Stimulated activated CD8-positive, alpha-beta memory T cell treated with anti-CD3 and anti-CD28 coated beads, Interleukin-15, amount 100 ng/mL, for 4 hours (primary cell): ENCODE measurements around the gene KIF26A.
"Not testable (repeated sequence)": the region's sequence is repeated elsewhere in the genome, so short reads cannot be mapped to it uniquely, and the experiment has no call there.

ENCODE experiments used
- DNase-seq, 2 donors: peaks; one replicate each; pipeline ENCODE4 v3.0.0-alpha.2; 2020; ENCODE audit warnings: low read depth in 2 of 2

The KIF26A gene

DNA sequence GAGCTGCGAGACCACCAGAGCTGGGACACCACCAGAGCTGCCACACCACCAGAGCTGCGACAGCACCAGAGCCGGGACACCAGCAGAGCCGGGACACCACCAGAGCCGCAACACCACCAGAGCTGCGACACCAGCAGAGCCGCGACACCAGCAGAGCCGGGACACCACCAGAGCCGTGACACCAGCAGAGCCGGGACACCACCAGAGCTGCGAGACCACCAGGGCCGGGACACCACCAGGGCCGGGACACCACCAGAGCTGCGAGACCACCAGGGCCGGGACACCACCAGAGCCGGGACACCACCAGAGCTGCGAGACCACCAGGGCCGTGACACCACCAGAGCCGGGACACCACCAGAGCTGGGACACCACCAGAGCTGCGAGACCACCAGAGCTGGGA lies 69.9 kb downstream of the KIF26A start:
- DNase-seq = not testable (repeated sequence)

DNA sequence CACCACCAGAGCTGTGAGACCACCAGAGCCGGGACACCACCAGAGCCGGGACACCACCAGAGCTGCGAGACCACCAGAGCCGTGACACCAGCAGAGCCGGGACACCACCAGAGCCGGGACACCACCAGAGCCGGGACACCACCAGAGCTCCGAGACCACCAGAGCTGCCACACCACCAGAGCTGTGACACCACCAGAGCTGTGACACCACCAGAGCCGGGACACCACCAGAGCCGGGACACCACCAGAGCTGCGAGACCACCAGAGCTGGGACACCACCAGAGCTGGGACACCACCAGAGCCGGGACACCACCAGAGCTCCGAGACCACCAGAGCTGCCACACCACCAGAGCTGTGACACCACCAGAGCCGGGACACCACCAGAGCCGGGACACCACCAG lies 70.7 kb downstream of the KIF26A start:
- not testable (repeated sequence) for DNase-seq

DNA sequence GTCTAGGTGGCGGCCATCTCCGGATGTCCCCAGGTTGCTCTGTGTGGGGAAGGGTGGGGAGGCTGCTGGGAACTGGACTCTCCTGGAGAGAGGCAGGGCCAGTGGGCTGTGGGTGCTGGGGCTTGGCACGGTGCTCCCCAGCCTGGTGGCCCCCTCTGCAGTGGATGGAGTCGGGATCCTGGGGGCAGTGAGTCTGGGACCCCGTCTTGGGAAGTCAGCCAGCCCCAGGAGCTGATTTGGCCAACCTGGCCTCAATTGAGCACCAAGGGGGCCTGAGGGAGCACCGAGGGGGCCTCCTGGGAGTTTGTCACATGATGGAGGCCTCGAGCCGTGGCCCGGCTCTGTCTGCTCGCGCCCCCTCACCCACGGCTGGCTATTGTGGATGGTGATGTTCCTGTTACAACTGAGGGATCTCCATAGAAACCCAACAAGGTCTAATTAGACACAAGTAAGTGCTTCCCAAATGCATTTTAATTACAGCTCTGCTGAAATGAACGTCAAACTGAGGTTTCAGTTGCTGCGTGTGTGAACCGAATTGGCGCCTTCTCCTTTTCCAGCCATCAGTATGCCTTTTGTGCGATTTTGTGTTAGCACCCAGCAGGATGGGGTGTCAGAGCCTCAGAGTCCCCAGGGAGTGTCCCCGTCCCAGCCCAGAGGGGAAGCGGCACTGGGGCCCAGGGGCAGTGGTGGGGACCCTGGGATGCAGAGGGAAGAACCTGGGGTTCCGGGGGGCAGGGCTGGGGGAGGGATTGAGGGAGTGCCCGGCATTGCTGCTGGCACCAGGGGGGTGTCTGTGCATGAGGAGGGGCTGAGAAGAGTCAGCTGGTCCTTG lies 71.8 kb downstream of the KIF26A start:
- no peak for DNase-seq

DNA sequence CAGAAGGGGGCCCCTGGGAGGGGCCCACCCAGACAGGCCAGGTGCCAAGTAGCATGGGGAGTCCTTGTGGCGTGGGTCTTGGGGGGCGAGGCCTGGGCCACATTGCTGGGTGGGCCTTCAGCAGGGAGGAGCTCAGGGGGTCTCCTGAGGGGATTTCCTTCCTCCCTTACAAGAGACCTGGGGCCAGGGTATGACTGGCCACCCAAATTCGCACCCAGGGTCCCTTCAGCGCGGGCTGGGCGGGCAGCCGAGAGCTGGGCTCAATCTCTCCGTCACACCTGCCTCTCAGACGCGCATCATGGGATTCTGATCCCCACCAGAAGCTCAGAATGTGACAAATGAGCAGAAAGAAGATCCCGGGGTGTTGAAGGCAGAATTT lies 72.4 kb downstream of the KIF26A start:
- DNase-seq = no peak

DNA sequence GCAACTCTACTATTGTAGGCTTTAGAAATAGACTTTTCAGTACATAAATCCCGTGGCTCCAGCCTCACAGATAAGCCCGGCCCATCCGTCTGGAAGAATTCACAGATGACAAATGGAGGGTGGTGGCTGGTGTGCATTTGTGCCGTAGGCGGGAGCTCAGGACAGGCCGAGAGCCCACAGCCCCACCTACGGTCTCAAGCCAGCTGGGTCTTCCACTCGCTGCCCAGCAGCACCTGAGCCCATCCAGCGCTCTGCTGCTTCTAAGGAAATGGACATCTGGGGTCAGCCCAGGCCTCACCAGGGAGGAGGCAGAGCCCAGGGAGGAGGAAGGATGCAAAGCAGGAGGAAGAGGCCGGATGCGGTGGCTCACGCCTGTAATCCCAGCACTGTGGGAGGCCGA lies 72.8 kb downstream of the KIF26A start:
- no peak for DNase-seq

GRCh38 chr14:104211741-104212140 lies 73.4 kb downstream of the KIF26A start:
- no peak for DNase-seq

- no peak for DNase-seq
Observed at GRCh38 chr14:104212206-104213095, 74.1 kb downstream of the KIF26A start.

DNA sequence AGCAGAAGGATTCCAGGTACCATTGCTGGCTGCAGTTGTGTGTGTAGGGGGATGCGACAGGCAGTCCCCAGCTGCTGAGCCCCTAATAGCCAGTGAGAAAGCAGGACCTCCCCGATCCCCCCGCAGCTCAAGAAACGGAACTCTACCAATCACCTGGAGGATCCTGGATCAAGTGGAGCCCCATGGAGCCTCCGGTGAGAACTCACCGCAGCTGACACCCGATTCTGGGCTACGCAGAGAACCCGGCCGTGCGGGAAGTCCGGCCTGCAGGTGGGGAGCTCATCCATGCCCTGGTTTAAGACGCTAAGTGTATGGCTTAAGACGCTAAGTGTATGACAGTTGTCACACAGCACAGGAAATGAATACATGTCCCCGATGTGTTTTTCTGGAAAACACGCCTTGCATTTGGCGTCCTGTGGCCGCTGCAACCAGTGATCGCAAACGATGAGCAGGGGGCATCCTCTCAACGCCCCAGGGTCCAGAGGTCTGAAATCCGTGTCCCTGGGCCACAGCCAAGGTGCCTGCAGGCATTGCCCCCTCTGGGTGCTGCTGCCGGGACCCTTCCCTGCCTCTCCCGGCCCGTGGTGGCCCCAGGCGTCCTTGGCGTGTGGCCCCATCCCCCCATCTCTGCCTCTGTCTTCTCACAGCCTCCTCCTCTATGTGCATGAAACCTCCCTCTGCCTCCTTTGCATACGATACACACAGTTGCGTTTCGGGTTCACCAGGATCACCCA lies 75.1 kb downstream of the KIF26A start:
- no peak for DNase-seq

DNA sequence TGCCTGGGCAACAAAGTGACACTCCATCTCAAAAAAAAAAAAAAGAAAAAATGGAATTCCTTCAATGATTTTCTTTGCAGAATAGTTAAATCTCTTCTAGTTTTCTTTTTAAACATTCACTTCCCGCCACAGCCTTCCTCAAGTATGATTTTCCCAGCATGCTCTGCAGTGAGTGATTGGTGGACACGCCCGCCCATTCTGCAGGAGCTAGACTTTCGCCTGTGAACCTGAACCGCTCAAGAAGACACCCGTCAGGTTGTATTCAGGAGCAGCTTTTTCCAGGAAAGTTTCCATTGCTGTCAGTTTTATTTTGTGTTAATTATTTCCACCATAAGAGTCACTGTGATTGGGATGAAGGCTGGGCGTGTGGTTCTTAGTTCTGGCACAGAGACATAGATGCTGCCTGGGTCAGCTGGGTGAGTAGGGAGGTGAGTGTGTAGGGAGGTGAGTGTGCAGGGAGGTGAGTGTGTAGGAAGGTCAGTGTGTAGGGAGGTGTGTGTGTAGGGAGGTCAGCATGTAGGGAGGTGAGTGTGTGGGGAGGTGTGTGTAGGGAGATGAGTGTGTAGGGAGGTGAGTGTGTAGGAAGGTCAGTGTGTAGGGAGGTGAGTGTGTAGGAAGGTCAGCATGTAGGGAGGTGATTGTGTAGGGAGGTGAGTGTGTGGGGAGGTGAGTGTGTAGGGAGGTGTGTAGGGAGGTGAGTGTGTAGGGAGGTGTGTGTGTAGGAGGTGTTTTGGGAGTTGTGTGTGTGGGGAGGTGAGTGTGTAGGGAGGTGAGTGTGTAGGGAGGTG lies 76.2 kb downstream of the KIF26A start:
- DNase-seq = no peak

DNA sequence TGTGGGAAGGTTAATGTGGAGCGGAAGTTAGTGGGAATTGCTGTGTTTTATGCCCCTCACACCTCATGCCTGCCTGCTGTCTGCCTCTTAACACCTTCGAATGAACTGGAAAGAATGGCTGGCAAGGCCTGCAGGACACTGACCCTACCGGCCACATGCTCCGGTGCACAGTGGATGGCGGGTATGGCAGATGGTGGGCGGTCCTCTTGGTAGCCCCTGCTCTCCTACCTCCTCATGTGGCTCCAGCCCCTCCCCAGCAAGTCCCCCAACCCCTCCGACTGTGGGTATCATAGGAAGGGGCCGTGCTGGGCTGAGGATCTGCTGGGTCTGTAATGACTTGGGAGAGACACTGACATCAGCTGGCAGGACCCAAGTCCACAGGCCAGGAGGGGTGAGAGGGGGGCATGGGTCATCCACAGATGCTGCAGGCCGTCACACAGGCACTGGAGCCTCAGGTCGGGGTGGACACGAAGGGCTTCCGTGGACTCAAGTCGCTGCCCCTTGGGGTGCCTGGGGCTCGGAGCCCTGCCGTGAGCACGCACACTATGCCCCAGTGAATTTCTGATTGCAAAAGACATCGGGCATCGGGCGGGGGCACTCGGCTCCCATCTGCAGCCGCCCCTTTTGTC lies 77.4 kb downstream of the KIF26A start:
- no peak for DNase-seq

DNA sequence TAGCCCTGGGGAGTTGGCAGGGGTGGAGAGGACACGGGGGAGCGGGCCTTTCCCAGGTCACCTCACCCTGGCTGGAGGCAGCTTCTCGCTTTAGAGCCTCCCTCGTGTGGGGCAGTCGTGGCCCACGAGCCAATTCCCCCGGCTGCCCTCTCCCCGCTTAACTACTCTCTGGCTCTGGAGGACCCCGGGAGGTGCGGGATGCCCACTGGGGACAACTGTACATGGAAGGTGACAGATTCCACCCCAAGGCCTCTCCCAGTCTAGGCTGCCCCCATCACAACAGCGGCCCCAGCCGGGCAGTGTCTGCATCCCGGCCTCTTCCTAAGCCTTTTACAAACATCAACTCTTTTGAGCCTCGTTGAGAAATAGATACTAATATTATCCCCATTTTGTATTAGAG lies 78.1 kb downstream of the KIF26A start:
- no peak for DNase-seq

- no peak for DNase-seq
Observed at GRCh38 chr14:104217486-104218360, 79.3 kb downstream of the KIF26A start.

GRCh38 chr14:104218361-104219180 lies 80.2 kb downstream of the KIF26A start:
- DNase-seq = no peak

GRCh38 chr14:104219731-104220214 lies 81.4 kb downstream of the KIF26A start:
- no peak for DNase-seq

GRCh38 chr14:104220215-104221070 lies 82.1 kb downstream of the KIF26A start:
- no peak for DNase-seq

- DNase-seq = no peak
Observed at GRCh38 chr14:104221071-104221625, 82.8 kb downstream of the KIF26A start.

- no peak for DNase-seq
Observed at GRCh38 chr14:104221636-104222369, 83.4 kb downstream of the KIF26A start.
